ENCODE results near the gene C5orf63. TPM values are rescaled to one million over a fixed set of nuclear protein-coding genes. Genes with fewer than 3 reads are reported as not detected.

Gene C5orf63
- total and polyA plus RNA-seq, 2 of the 13 experiments (the other 11 are each of a cell fraction or from before 2014, with no cell fraction given): 7.9 to 8.8 TPM

- TF ChIP-seq RERE (CRISPR knock-in tag; IDR thresholded peaks at IDR 0.05; ENCODE audit: low read depth) (no peak), CCDC6 (CRISPR knock-in tag; IDR thresholded peaks at IDR 0.05) (no peak), PHF21A (CRISPR knock-in tag; IDR thresholded peaks at IDR 0.05) (no peak), ATF3 (CRISPR knock-in tag; IDR thresholded peaks at IDR 0.05) (no peak), RBAK (CRISPR knock-in tag; IDR thresholded peaks at IDR 0.05) (no peak), ZGPAT (CRISPR knock-in tag; IDR thresholded peaks at IDR 0.05) (no peak), AFF4 (CRISPR knock-in tag; IDR thresholded peaks at IDR 0.05) (no peak)
- TF ChIP-seq, protein P1, sequence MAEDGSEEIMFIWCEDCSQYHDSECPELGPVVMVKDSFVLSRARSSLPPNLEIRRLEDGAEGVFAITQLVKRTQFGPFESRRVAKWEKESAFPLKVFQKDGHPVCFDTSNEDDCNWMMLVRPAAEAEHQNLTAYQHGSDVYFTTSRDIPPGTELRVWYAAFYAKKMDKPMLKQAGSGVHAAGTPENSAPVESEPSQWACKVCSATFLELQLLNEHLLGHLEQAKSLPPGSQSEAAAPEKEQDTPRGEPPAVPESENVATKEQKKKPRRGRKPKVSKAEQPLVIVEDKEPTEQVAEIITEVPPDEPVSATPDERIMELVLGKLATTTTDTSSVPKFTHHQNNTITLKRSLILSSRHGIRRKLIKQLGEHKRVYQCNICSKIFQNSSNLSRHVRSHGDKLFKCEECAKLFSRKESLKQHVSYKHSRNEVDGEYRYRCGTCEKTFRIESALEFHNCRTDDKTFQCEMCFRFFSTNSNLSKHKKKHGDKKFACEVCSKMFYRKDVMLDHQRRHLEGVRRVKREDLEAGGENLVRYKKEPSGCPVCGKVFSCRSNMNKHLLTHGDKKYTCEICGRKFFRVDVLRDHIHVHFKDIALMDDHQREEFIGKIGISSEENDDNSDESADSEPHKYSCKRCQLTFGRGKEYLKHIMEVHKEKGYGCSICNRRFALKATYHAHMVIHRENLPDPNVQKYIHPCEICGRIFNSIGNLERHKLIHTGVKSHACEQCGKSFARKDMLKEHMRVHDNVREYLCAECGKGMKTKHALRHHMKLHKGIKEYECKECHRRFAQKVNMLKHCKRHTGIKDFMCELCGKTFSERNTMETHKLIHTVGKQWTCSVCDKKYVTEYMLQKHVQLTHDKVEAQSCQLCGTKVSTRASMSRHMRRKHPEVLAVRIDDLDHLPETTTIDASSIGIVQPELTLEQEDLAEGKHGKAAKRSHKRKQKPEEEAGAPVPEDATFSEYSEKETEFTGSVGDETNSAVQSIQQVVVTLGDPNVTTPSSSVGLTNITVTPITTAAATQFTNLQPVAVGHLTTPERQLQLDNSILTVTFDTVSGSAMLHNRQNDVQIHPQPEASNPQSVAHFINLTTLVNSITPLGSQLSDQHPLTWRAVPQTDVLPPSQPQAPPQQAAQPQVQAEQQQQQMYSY (CRISPR knock-in tag; IDR thresholded peaks at IDR 0.05): no peak
- TF ChIP-seq, protein P2, sequence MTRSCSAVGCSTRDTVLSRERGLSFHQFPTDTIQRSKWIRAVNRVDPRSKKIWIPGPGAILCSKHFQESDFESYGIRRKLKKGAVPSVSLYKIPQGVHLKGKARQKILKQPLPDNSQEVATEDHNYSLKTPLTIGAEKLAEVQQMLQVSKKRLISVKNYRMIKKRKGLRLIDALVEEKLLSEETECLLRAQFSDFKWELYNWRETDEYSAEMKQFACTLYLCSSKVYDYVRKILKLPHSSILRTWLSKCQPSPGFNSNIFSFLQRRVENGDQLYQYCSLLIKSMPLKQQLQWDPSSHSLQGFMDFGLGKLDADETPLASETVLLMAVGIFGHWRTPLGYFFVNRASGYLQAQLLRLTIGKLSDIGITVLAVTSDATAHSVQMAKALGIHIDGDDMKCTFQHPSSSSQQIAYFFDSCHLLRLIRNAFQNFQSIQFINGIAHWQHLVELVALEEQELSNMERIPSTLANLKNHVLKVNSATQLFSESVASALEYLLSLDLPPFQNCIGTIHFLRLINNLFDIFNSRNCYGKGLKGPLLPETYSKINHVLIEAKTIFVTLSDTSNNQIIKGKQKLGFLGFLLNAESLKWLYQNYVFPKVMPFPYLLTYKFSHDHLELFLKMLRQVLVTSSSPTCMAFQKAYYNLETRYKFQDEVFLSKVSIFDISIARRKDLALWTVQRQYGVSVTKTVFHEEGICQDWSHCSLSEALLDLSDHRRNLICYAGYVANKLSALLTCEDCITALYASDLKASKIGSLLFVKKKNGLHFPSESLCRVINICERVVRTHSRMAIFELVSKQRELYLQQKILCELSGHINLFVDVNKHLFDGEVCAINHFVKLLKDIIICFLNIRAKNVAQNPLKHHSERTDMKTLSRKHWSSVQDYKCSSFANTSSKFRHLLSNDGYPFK (CRISPR knock-in tag; IDR thresholded peaks at IDR 0.05; ENCODE audit: borderline replicate concordance): no peak
Measured at GRCh38 chr5:127042593-127042992, 30.7 kb downstream of the C5orf63 start (continued).
